HEK293T (cell line): Measurements from ENCODE around the gene PRPSAP2.

ENCODE experiments used
- ARNT ChIP-seq: fragments of 450-650 bp; IDR thresholded peaks from 2 replicates; pipeline ENCODE4 v1.6.1; 2017; ENCODE audit warnings: mild to moderate bottlenecking
- FOXM1 ChIP-seq: fragments of 450-650 bp; IDR thresholded peaks from 2 replicates; pipeline ENCODE4 v1.6.1; 2017; ENCODE audit warnings: mild to moderate bottlenecking, borderline replicate concordance

DNA sequence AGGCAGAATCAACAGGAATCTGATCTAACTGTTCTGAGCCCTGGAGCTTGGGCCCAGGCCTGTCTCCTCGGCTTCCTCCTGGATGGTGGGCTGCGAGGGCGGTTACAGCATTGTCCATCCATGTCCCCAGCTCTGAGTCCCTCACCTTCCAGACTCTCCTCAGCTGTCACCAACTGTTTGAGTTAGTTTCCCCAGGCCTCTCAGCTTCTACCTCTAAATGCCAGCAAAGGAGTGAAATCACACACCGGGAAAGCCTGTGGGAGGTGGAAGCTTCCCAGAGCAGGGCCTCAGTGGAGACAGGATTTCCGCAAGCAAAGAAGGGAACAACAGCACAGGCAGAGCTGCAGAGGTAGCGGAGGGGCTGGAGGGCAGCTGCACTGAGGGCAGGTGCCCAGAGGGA is 9.4 kb upstream of the PRPSAP2 start:
- TF ChIP-seq FOXM1 (no peak), ARNT (no peak)
